ENCODE data around the gene GCHFR. TPM values are rescaled to one million over a fixed set of nuclear protein-coding genes. Genes with fewer than 3 reads are reported as not detected.

GCHFR gene
- 2.8 and 3.0 TPM in 2 replicates for total RNA-seq (ENCODE audit: low replicate concordance)

- no peak within 1 kb of the TSS for H3K27ac ChIP-seq
- peaks cover 28% of the 10 kb centered on the region for H3F3A ChIP-seq (ENCODE audit: low read depth)
- peak within 1 kb of the TSS; percentile 50 for H2AFZ ChIP-seq (replicated peaks)
- Mint-ChIP-seq H3K4me1 (peaks cover 34% of the 10 kb centered on the region), H3K4me3 (peak within 1 kb of the TSS; percentile 84), H3K27ac (no peak within 1 kb of the TSS), H3K27me3 (ENCODE audit: insufficient read depth, low read depth) (peaks cover 8% of the 10 kb centered on the region), H3K9me3 (no peaks in the 10 kb centered on the region), H3K36me3 (peaks cover 2% of the 10 kb centered on the region)
- peaks cover 34% of the 10 kb centered on the region for H3K27me3 ChIP-seq
- peak within 1 kb of the TSS; percentile 83 for H3K4me2 ChIP-seq
- no peaks in the 10 kb centered on the region for H3K79me2 ChIP-seq (ENCODE audit: low read depth)
- peak; percentile 21 for TF ChIP-seq CTCF (IDR thresholded peaks at IDR 0.05)
- TF ChIP-seq EZH2phosphoT487 (IDR thresholded peaks at IDR 0.05), result peak; percentile 34
- TF ChIP-seq EZH2 (IDR thresholded peaks at IDR 0.05), result peak; percentile 61
- DNase-seq (ENCODE audit: low spot score), result peak; percentile 74
- no peaks in the 10 kb centered on the region for H3K9me3 ChIP-seq (ENCODE audit: low read depth)
- peaks cover 31% of the 10 kb centered on the region for H3K4me1 ChIP-seq
- H4K20me1 ChIP-seq (ENCODE audit: low read depth), result no peaks in the 10 kb centered on the region
- no peak within 1 kb of the TSS for H3K9ac ChIP-seq
- H3K4me3 ChIP-seq, result peak within 1 kb of the TSS; percentile 56
- no peaks in the 10 kb centered on the region for H3K36me3 ChIP-seq
Observed at GRCh38 chr15:40763801-40764628, at the start of gene GCHFR. GCHFR (plus strand) TSS chr15:40764068; CDS start chr15:40764181, 113 bp downstream.

DNA sequence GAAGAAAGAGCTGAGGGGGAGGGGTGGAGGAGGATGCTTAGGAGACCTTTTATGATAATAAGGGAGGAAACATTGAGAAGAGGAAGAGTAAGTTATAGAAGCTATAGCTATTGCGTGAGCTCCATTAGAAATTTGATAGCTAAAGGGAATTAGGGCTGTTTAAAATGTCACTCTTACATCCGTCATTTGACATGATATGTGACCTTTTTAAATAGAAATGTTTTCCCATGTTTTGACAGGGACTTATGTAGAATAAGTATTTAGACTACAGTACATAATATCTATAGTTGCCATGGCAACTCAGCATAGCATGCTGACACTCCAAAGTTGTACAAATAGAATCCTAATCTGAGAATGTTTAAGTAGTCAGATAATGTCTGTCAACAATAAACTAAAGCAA is 49.7 kb upstream of the GCHFR start:
- Mint-ChIP-seq H3K9me3 (no peaks in the 10 kb centered on the region), H3K4me3 (no peak overlapping the region), H3K36me3 (peaks cover 22% of the 10 kb centered on the region), H3K27me3 (ENCODE audit: insufficient read depth, low read depth) (no peaks in the 10 kb centered on the region), H3K27ac (no peak overlapping the region), H3K4me1 (no peaks in the 10 kb centered on the region)
- H3K4me2 ChIP-seq, result no peak overlapping the region
- no peak overlapping the region for H3K27ac ChIP-seq
- H4K20me1 ChIP-seq (ENCODE audit: low read depth), result no peaks in the 10 kb centered on the region
- H2AFZ ChIP-seq (replicated peaks), result no peak overlapping the region
- no peaks in the 10 kb centered on the region for H3K9me3 ChIP-seq (ENCODE audit: low read depth)
- H3K79me2 ChIP-seq (ENCODE audit: low read depth), result no peaks in the 10 kb centered on the region
- no peaks in the 10 kb centered on the region for H3K4me1 ChIP-seq
- no peaks in the 10 kb centered on the region for H3K27me3 ChIP-seq
- H3K4me3 ChIP-seq, result no peak overlapping the region
- H3K9ac ChIP-seq, result no peak overlapping the region
- peaks cover 16% of the 10 kb centered on the region for H3K36me3 ChIP-seq
- TF ChIP-seq CTCF (IDR thresholded peaks at IDR 0.05) (no peak), EZH2phosphoT487 (IDR thresholded peaks at IDR 0.05) (no peak), EZH2 (IDR thresholded peaks at IDR 0.05) (no peak)
- DNase-seq (ENCODE audit: low spot score), result no peak
- no peaks in the 10 kb centered on the region for H3F3A ChIP-seq (ENCODE audit: low read depth)

- Histone ChIP-seq H3K79me2 (ENCODE audit: low read depth) (no peaks in the 10 kb centered on the region), H3K4me2 (no peak overlapping the region), H3K4me3 (no peak overlapping the region), H3F3A (ENCODE audit: low read depth) (peaks cover under 1% of the 10 kb centered on the region), H2AFZ (replicated peaks) (no peak overlapping the region), H3K9me3 (ENCODE audit: low read depth) (no peaks in the 10 kb centered on the region), H3K27ac (no peak overlapping the region), H3K4me1 (no peaks in the 10 kb centered on the region), H4K20me1 (ENCODE audit: low read depth) (no peaks in the 10 kb centered on the region), H3K9ac (no peak overlapping the region), H3K27me3 (no peaks in the 10 kb centered on the region), H3K36me3 (peaks cover 11% of the 10 kb centered on the region)
- TF ChIP-seq EZH2 (IDR thresholded peaks at IDR 0.05) (no peak), EZH2phosphoT487 (IDR thresholded peaks at IDR 0.05) (no peak), CTCF (IDR thresholded peaks at IDR 0.05) (no peak)
- Mint-ChIP-seq H3K27ac (no peak overlapping the region), H3K9me3 (no peaks in the 10 kb centered on the region), H3K27me3 (ENCODE audit: insufficient read depth, low read depth) (no peaks in the 10 kb centered on the region), H3K36me3 (peaks cover 12% of the 10 kb centered on the region), H3K4me1 (no peaks in the 10 kb centered on the region), H3K4me3 (no peak overlapping the region)
- DNase-seq (ENCODE audit: low spot score), result no peak
Observed at GRCh38 chr15:40716165-40716564, 47.7 kb upstream of the GCHFR start.
